OCI-LY3 (cell line): ENCODE data around the gene DNASE1L3.

Experiments
- EZH2phosphoT487 ChIP-seq: fragments of 200-600 bp; shearing (Covaris generic); IDR thresholded peaks from 2 replicates; pipeline ENCODE4 v1.6.1; 2018; ENCODE audit warnings: antibody characterized with exemption, mixed run types, low read depth
- TF ChIP-seq, protein P1 (sequence below): fragments of 200-600, 300-600 bp; sonication (generic); IDR thresholded peaks from 2 replicates; pipeline ENCODE4 v1.5.1; 2014; ENCODE audit warnings: antibody characterized with exemption, low read length, low read depth

DNA sequence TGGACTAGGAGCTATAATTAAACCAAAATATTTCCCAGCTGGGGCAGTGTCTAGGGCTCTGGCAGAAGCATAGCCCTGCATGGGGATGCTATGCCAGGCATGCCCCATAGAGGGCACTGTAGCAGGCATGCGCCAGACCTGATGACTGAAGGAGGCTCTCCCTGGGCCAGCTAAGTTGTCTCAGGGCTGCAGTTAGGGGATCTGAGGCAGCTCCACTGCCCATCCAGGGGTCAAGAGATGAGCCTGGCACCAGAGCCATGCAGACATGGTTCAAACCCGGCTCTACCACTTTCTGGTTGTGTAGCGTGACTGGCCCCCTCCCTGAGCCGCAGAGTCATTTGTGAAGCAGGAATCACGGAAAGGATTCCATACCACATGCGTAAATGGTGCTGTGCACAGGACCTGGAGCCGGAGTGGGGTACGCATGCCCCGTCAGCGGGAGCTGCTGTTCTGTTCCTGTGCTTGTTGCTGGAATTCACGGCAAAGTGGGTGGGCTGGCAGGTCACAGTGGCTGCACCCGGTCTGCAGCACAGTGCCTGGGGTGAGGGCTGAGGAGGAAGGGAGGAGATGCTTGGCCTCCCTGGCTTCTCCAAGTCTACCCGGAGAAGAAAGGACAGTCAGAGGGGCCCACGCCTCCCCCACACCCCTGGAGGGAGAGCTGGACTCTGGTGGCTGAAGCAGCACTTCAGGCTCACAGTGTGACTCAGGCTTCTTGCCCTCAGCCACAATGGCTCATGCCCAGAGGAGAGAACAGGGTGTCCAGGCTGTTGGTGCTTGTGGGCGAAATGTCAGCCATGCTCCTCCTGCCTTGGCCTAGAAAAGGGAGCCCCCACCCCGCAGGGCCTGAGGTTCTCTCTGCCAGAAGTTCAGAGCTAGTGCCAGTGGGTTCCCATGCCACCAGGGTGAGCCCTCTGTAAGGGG, 43.1 kb downstream of the DNASE1L3 start:
- TF ChIP-seq, protein P1, sequence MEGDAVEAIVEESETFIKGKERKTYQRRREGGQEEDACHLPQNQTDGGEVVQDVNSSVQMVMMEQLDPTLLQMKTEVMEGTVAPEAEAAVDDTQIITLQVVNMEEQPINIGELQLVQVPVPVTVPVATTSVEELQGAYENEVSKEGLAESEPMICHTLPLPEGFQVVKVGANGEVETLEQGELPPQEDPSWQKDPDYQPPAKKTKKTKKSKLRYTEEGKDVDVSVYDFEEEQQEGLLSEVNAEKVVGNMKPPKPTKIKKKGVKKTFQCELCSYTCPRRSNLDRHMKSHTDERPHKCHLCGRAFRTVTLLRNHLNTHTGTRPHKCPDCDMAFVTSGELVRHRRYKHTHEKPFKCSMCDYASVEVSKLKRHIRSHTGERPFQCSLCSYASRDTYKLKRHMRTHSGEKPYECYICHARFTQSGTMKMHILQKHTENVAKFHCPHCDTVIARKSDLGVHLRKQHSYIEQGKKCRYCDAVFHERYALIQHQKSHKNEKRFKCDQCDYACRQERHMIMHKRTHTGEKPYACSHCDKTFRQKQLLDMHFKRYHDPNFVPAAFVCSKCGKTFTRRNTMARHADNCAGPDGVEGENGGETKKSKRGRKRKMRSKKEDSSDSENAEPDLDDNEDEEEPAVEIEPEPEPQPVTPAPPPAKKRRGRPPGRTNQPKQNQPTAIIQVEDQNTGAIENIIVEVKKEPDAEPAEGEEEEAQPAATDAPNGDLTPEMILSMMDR, result peak; percentile 93
- no peak for TF ChIP-seq EZH2phosphoT487
